HG03521 (cell line): ENCODE measurements around the gene TNFRSF14.
"Not testable (repeated sequence)": the region's sequence is repeated elsewhere in the genome, so short reads cannot be mapped to it uniquely, and the experiment has no call there.

Experiments used
- ATAC-seq: cut with Tn5 transposase; IDR thresholded peaks from one replicate; pipeline ENCODE4 v1.9.1; 2021; ENCODE audit warnings: mild to moderate bottlenecking, moderate library complexity; ENCODE audit not compliant: unreplicated experiment

TNFRSF14 gene

DNA sequence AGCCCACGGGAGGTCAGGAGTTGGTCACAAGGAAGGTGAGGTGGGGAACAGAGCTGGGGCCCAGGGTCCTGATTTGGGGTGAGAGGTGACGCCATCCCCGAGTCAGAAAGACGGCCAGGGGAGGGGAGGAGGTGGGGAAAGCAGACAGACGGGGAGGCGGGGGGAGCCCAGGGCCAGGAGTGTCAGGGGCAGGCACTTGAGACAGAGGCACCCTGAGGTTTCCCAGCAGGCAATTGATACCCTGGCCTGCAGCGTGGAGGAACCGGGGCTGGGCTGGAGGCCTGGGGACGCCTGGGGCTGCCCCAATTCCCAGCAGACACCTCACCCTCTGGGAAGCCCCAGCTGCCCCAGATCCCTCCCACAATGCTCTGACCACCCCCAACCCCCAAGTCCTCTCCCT, 3.1 kb upstream of the TNFRSF14 start:
- not testable (repeated sequence) for ATAC-seq

DNA sequence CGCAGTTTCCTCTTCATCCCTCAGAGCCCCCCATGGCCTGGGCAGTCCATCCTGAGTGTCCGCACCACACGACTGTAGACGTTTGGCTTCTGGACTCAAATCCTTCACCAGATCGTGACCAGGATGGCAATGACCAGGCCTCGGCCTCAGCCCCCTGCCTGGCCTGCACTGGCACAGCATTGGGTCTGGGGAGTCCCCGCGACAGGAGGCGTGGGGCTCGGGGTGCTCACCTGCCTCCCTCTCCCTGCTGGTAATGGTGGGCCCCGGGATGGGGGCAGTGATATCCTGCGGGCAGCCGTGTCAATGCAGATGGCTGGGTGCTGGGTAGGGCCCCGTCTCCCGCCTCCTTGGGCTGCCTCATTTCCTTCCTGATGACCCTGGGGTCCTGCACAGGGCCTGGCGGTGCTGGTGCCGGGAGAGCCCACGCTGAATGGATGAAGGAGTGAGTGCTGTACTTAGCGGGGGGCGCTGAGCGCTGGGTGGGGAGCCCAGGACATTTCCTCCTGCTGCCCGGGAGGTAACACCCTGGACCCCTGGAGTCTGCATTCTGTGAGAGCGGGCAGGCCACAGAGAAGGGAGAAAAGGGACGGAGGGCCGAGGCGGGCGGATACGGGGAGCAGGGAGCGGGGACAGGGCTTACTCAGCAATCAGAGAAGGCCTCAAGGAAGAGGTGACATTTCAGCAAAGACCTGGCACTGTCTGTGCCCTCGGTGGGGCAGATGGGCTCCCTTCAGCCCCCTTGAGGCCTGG, 2.1 kb upstream of the TNFRSF14 start:
- ATAC-seq = no peak

DNA sequence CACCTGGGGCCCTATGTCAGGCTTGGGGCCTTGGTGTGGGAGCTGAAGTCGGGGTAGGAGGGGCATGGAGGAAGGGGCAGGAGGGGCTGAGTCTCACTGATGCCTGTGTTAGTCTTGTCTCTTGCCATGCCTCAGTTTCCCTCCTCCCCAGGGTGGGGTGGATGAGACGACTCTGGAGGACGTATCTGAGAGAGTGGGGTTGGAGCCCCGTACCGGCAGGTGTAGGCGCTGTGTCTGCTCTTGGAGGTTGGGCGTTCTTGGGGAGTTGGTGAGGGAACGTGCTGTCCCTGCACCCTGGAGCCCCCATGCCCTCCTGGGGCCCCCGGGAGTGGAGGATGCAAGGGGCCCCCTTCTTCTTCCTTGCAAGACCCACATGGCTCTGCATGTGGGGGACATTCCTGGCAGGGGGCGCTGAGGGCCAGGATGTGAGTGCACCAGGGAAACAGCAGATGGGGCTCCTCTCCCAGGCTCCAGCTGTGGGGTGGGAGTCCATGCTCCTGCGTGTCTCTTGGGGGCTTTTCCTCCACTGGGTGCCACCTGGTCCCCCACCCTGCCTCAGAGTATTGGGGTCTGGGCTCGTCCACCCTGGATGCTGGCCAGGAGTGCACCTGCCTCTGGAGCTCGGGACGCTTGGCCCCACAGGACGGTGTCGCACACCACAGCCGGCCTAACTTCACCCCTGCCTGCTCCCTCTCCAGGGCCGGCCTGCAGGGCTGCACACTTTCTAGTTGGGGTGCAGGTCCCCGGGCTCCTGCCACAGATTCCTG, 1.4 kb upstream of the TNFRSF14 start:
- ATAC-seq = no peak

DNA sequence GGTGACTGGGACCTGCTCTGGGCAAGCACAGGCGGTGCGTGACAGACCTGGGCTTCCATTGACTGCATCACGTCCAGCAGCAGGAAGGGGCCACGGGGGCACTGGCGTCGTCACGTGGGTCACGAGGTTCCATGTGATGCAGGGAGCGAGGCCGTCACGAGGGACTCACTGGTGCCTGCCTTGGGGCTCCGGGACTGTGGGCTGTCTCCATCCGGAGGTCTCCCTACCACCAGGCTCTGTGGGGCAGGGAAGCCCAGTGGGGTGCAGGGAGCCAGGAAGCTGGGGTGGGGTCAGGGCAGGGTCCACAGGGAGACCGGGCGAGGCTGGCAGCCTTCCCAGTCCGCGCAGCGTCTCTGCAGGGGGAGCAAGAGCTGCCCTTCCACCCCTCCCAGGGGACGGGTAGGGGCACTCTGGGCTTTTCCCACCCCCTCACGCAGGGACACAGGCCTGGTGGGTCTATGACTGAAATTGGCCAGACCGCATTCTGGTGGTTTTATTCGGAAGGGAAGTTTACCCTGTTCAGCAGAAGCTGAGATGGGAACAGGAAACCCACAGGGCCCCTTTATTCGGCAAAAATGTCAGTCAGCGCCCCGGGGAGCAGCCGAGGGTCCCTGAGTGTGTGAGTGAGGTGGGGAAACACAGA, 416 bp upstream of the TNFRSF14 start:
- peak; percentile 25 for ATAC-seq

DNA sequence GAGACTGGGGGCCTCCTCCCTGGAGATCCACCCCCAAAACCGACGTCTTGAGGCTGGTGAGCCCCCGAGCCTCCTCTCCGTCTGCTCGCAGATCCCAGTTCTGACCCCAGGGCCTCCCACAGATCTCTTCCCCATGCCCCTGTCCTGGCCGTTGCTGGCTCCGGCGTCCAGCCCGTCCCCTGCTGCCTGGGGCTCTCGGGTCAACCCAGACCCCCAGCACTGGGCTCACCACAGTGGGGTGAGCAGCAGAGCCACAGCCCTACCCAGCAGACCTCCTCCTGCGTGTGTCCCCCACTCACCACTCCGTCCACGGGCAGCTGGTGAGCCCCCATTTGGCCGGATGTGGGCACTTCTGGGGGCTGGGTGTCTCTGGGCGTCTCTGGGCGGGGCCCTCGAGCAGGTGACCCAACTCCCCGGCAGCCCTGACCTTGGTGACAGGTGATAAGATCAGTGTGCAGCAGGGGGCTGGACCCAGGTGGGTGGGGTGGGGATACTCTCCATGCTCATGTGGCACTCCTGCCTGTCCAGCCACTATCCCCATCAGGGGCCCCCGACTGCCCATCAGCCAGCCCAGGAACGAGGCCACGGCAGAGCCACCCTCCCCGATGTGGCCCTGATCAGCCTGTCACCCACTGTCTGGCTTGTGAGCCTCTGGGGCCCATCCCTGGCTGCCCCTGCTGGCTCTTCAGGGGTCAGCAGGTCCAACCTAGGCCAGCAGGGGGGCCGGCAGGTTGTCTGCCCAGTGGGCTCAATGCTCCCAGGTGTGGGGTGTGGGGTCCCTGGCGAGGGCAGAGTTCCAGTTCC, 709 bp downstream of the TNFRSF14 start:
- ATAC-seq = peak; percentile 20

DNA sequence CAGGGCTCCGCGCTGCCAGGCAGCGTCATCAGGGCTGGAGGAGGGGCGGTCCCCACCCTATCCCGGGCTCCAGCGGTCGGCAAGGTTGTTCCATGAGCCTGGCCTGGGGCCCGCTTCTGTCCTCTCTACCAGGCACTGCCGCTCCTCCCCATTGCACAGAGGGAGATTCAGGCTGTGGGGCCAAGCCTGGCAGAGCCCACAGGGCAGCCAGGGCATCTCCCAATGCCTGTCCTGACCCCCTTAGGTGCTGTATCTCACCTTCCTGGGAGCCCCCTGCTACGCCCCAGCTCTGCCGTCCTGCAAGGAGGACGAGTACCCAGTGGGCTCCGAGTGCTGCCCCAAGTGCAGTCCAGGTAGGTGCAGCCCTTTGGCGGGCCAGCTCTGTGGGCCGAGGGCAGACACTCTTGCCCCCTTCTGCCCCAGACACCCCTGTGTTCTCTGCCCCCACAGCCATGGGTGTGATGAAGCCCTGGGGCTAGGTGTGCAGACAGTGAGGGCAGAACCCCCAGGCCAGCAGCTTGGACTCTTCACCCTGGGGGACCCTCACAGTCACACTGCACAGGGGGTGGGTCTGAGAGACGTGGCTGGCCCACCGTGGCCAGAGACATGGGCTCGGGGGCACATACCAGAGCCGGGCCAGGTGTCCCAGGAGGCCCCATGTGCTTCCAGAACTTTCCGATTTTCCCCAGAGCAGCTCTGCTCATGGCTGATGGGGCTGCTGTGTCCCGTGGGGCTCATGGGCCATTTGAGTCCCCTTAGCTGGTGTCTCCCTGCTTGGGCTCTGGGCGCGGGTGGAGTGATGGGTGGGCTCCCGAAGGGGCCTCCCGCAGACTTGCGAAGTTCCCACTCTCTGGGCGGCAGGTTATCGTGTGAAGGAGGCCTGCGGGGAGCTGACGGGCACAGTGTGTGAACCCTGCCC, 1.6 kb downstream of the TNFRSF14 start:
- ATAC-seq = no peak

DNA sequence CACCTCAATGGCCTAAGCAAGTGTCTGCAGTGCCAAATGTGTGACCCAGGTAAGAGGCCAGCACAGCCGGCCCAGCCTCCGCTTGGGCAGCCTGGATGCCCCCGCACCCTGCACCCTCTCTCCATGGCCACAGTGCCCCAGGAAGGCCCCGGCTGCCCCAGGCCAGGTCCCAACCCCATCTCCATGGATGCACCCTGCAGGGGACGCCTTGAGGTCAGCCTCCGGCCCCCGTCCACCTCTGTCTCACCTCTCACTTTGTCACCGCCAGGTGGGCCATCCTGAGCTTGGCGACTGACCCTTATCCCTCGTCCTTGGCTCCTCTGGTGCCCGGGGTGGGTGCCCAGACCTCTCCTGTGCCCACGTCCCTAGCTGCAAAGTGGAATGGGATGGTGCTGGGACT, 2.2 kb downstream of the TNFRSF14 start:
- ATAC-seq = no peak

DNA sequence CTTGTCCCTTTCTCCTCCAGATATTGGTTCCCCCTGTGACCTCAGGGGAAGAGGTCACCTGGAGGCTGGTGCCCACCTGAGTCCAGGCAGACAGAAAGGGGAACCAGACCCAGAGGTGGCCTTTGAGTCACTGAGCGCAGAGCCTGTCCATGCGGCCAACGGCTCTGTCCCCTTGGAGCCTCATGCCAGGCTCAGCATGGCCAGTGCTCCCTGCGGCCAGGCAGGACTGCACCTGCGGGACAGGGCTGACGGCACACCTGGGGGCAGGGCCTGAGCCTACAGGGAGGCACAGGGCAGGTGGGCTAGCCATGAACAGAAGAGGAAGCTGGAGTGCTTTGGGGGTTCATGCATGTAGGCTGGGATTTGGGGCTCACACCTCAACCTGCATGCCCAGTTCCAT, 2.7 kb downstream of the TNFRSF14 start:
- ATAC-seq = no peak

DNA sequence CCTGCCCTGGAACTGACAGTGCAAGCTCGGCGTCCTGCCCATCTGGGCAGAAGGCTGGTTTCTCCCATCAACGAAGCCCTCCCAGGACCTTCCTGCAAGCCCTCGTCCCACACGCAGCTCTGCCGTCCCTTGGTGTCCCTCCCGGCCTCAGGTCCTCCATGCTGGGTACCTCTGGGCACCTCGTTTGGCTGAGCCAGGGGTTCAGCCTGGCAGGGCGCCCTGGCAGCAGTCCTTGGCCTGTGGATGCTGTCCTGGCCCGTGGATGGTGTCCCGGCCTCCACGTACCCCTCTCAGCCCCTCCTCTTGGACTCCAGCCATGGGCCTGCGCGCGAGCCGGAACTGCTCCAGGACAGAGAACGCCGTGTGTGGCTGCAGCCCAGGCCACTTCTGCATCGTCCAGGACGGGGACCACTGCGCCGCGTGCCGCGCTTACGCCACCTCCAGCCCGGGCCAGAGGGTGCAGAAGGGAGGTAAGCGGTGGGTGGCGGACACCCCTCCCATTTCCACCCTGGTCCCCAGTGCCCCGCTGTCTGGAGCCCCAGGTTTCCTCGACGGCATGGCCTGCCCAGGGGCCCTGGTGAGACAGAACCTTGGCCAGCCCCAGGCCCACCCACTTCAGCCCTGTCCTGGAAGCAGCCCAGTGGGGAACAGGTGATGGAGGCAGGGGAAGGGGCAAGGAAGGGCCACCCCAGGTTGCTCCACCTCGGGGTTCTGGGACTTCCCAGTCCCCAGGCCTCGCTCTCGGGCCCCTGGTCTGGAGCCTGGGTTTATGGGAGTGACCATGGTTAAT, 3.5 kb downstream of the TNFRSF14 start:
- no peak for ATAC-seq

DNA sequence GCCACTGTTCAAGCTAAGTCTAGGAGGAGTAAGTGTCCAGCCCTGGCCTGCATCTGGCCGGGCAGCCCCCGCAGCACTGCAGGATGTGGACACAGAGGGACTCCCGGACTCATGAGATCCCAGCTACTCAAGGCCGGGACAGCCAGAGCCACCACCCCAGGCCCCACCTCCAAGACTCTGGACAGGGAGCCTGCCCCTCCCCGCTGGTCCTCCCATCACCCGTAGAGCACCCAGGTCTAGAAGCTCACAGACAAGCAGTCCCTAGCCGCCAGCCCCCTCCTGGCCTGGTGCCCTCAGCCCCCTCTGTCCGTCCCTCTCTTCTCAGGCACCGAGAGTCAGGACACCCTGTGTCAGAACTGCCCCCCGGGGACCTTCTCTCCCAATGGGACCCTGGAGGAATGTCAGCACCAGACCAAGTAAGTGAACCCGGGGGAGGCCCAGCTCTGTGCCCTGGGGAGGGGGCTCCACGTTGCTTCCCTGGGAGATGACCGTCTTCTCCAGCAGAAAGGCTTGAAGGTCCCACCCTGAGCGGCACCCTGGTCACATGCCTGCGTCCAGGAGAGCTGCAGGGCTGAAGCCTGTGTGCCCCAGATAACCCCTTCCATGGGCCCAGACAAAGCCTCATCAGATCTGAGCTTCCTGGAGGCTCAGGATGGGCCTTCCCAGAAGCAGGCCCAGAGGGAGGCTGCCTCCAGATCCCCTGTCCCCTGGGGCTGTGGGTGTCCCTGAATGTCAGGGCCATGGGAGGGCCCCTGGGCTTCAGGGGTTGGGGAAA, 4.3 kb downstream of the TNFRSF14 start:
- ATAC-seq = no peak

DNA sequence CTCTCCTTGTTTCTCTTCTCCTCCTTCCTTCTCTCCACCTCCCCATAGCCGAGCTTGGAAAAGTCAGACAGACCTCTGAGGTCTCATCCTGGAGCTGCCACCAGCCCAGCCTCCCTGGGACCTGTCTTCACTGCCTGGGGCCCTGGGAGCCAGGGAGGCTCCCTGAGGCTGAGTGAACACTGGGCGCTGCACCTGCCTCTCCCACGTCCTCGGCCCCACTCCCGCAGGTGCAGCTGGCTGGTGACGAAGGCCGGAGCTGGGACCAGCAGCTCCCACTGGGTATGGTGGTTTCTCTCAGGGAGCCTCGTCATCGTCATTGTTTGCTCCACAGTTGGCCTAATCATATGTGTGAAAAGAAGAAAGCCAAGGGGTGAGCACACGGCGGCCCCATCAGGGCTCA, 5.3 kb downstream of the TNFRSF14 start:
- no peak for ATAC-seq

DNA sequence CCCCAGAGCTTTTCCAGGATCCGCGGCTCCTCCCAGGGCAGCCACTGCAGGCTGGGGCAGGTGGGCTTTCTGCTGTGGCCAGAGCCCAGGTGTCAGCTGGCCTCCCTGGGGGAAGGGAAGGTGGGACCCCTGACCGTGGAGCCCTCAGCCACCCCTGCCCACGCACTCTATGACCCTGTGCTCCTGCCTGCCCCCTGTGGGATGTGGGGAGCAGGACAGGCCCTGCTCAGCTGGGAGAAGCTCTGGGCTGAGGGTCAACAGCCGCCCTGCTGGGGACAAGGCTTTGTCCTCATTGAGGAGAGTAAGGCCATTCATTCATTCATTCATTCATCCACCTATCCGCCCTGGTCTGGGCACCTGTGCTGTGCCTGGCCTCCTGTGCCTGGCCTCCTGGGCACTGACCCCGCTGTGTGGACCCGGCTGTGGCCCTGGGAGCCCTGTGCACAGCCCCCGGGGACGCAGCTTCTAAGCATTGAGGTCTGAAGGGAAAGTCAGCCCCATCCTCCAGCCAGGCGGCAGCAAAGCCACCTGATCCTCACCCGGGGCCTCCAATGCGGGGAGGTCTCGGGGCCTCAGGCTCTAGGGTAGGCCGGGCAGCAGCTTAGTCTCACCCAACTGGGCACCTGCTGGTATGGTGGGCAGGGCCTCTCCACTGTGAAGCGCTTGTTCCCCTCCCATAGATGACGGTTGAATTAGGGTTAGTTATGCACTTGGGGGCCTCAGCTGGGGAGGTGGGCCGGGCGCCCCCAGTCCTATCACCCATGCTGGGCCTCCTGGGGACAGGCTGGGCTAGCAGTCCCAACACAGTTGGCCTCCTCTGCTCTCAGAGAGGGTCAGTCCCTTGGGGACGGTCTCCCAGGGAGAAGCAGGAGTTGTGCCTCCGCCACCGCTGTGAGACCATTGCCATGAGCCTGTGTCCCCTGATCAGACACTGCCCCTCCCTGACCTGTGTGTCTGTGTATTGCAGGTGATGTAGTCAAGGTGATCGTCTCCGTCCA, 6.0 kb downstream of the TNFRSF14 start:
- ATAC-seq = no peak

DNA sequence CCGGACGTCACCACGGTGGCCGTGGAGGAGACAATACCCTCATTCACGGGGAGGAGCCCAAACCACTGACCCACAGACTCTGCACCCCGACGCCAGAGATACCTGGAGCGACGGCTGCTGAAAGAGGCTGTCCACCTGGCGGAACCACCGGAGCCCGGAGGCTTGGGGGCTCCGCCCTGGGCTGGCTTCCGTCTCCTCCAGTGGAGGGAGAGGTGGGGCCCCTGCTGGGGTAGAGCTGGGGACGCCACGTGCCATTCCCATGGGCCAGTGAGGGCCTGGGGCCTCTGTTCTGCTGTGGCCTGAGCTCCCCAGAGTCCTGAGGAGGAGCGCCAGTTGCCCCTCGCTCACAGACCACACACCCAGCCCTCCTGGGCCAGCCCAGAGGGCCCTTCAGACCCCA, 7.0 kb downstream of the TNFRSF14 start:
- ATAC-seq = no peak

DNA sequence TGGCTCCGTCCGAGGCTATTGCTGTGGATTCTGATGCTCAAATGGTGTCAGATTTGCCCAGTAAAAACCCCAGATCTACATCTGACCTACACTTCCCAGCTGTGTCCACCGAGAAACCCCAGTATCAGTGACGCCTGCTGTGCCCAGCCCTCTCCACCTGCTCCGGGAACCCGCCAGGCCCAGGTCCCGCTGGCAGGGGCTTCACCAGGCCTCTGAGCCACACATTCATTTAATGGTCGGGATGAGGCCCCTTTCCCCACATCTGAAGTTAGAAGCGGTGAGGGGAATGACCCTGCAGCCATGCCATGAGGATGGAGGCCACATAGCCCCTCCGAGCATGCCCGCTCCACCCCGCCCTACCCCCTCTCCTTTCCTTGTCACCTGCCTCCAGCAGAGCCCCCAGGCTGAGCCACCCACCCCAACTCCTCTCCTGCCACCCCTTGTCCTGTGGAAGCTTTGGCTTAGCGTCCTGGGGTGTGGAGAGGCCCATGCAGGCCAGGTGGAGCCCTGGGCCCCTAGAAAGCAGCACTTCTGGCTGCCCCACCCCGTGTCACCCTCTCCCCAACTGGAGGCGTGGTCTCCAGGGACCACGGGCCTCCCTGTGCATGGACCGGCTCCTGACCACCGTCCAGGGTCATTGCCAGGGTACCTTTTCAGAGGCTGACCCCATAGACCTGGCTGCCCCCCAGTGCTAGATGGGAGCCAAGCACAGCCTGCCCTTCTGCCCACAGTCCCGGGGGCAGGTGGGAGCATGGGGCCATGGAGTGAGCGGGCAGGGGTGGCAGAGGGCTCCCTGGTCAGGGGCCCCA, 8.0 kb downstream of the TNFRSF14 start:
- no peak for ATAC-seq

DNA sequence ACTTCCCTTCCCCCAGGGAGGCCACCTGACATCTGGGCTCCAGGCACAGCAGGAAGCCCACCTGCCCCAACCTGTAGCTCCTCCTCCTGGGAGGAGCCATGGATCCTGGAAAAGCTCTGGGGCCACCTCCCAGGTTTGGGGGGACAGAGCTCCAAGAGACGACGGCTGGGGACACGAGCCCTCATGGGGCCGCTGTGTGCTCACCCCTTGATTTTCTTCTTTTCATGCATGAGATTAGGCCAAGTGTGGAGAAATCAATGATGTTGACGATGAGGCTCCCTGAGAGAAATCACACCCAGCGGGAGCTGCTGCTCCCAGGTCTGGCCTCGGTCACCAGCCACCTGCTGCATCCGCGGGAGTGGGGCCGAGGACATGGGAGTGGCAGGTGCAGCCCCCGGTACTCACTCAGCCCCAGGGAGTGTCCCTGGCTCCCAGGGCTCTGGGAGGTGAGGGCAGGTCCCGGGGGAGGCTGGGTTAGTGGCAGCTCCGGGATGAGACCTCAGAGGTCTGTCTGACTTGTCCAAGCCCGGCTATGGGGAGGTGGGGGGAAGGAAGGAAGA, 8.7 kb downstream of the TNFRSF14 start:
- no peak for ATAC-seq
